SU-DHL-6 (cell line): ENCODE results near the gene RGS18.

ENCODE experiments used
- H2AFZ ChIP-seq: fragments of 200-600 bp; sonication (generic); 2 replicates; pipeline ENCODE4 v1.6.1; 2014; ENCODE audit warnings: low read depth, mild to moderate bottlenecking, moderate library complexity, mixed read lengths, antibody characterized with exemption, low read length; ENCODE audit not compliant: severe bottlenecking
- H3F3A ChIP-seq: fragments of 200-600 bp; shearing (Covaris generic); 2 replicates; pipeline ENCODE4 v1.6.0; 2016; ENCODE audit warnings: antibody characterized with exemption, mild to moderate bottlenecking; ENCODE audit not compliant: insufficient read depth
- H3K27ac ChIP-seq: fragments of 200-600 bp; sonication (generic); 2 replicates; pipeline ENCODE4 v1.5.1; 2016; ENCODE audit warnings: low read depth, mild to moderate bottlenecking, low read length, moderate library complexity, mixed read lengths
- H3K27me3 ChIP-seq: fragments of 200-600 bp; sonication (generic), shearing (Covaris generic); 2 replicates; pipeline ENCODE4 v1.6.0; 2014; ENCODE audit warnings: mild to moderate bottlenecking, low read length
- H3K36me3 ChIP-seq: fragments of 200-600 bp; sonication (generic); 2 replicates; pipeline ENCODE4 v1.6.1; 2014; ENCODE audit warnings: mild to moderate bottlenecking, low read length, mixed read lengths
- H3K4me2 ChIP-seq: fragments of 300-600, 200-600 bp; shearing (Covaris generic), sonication (generic); 2 replicates; pipeline ENCODE4 v1.6.0; 2014; ENCODE audit warnings: low read length, low read depth, mild to moderate bottlenecking; ENCODE audit not compliant: poor library complexity, severe bottlenecking
- H3K4me3 ChIP-seq: fragments of 200-600 bp; sonication (generic); 2 replicates; pipeline ENCODE4 v1.5.1; 2014; ENCODE audit warnings: antibody characterized with exemption, low read length, mild to moderate bottlenecking, mixed read lengths; ENCODE audit not compliant: insufficient read depth, poor library complexity, severe bottlenecking
- H3K79me2 ChIP-seq: fragments of 200-600 bp; sonication (generic); 2 replicates; pipeline ENCODE4 v1.6.1; 2014; ENCODE audit warnings: mild to moderate bottlenecking, low read length, moderate library complexity; ENCODE audit not compliant: insufficient read depth
- H3K9ac ChIP-seq: fragments of 200-600 bp; sonication (generic); 2 replicates; pipeline ENCODE4 v1.7.0; 2014; ENCODE audit warnings: mild to moderate bottlenecking, low read length
- H3K9me2 ChIP-seq: fragments of 200-600 bp; sonication (generic); replicated peaks from 2 replicates; pipeline ENCODE4 v1.6.1; 2014; ENCODE audit warnings: low read length; ENCODE audit not compliant: insufficient read depth
- H3K9me3 ChIP-seq: fragments of 200-600 bp; sonication (generic); 2 replicates; pipeline ENCODE4 v1.6.1; 2014; ENCODE audit warnings: low read length, mixed read lengths; ENCODE audit not compliant: insufficient read depth
- H4K20me1 ChIP-seq: fragments of 200-600 bp; sonication (generic); 2 replicates; pipeline ENCODE4 v1.6.1; 2014; ENCODE audit warnings: low read depth, mild to moderate bottlenecking, antibody characterized with exemption, low read length, moderate library complexity, mixed read lengths
- CTCF ChIP-seq: fragments of 200-600 bp; sonication (generic); IDR thresholded peaks from one replicate; pipeline ENCODE4 v1.5.1; 2017; ENCODE audit warnings: antibody characterized with exemption, mild to moderate bottlenecking, low read length, moderate library complexity; ENCODE audit not compliant: insufficient read depth, poor library complexity, severe bottlenecking
- EZH2phosphoT487 ChIP-seq: fragments of 200-600 bp; sonication (generic), shearing (Covaris generic); conservative IDR thresholded peaks from 2 replicates; pipeline ENCODE4 v1.6.1; 2018; ENCODE audit warnings: mild to moderate bottlenecking, antibody characterized with exemption, low read length, moderate library complexity, mixed read lengths

Gene RGS18

GRCh38 chr1:192158181-192158580, at the start of gene RGS18:
TSS of gene RGS18 (plus strand) at chr1:192158462. CDS start at chr1:192158638, 176 bp downstream.
- Histone ChIP-seq H3K36me3 (peaks cover 2% of the 10 kb centered on the region; the same call in 1 of the 2 replicates), H3K4me2 (peak within 1 kb of the TSS; percentile 99), H3K4me3 (peak within 1 kb of the TSS; percentile 60), H4K20me1 (no peaks in the 10 kb centered on the region), H3F3A (peaks cover 24% of the 10 kb centered on the region), H2AFZ (peak within 1 kb of the TSS; percentile 17), H3K9ac (peak within 1 kb of the TSS; percentile 54), H3K79me2 (peaks cover 8% of the 10 kb centered on the region; the same call in 1 of the 2 replicates), H3K27me3 (no peaks in the 10 kb centered on the region), H3K9me3 (no peaks in the 10 kb centered on the region), H3K27ac (peak within 1 kb of the TSS; percentile 93), H3K9me2 (no peaks in the 10 kb centered on the region)
- TF ChIP-seq EZH2phosphoT487 (no peak), CTCF (no peak)

- Histone ChIP-seq H3K79me2 (no peaks in the 10 kb centered on the region), H3K9me2 (no peaks in the 10 kb centered on the region), H3K9ac (no peak overlapping the region), H3K9me3 (no peaks in the 10 kb centered on the region; the same call in 1 of the 2 replicates), H3K36me3 (no peaks in the 10 kb centered on the region), H3F3A (no peaks in the 10 kb centered on the region), H4K20me1 (no peaks in the 10 kb centered on the region), H3K4me3 (no peak overlapping the region), H3K27me3 (no peaks in the 10 kb centered on the region), H3K27ac (no peak overlapping the region), H3K4me2 (no peak overlapping the region), H2AFZ (no peak overlapping the region)
- TF ChIP-seq EZH2phosphoT487 (no peak), CTCF (no peak)
Measured at GRCh38 chr1:192109576-192109975, 48.7 kb upstream of the RGS18 start.

- Histone ChIP-seq H2AFZ (no peak overlapping the region), H3F3A (no peaks in the 10 kb centered on the region), H3K9ac (no peak overlapping the region), H3K4me2 (no peak overlapping the region), H3K27ac (no peak overlapping the region), H3K9me2 (no peaks in the 10 kb centered on the region), H3K9me3 (no peaks in the 10 kb centered on the region), H3K27me3 (no peaks in the 10 kb centered on the region), H3K36me3 (no peaks in the 10 kb centered on the region; the same call in 1 of the 2 replicates), H4K20me1 (no peaks in the 10 kb centered on the region), H3K4me3 (no peak overlapping the region), H3K79me2 (no peaks in the 10 kb centered on the region)
- no peak for TF ChIP-seq EZH2phosphoT487
- TF ChIP-seq CTCF, result no peak
Measured at GRCh38 chr1:192115000-192115399, 43.3 kb upstream of the RGS18 start.
